ENCODE data around the gene IGDCC3. TPM values are rescaled to one million over a fixed set of nuclear protein-coding genes. Genes with fewer than 3 reads are reported as not detected.

IGDCC3 gene
- total and polyA plus RNA-seq, 2 of the 8 experiments (the other 6 are each of a cell fraction or from before 2014, with no cell fraction given), result 26.8 to 45.7 TPM

DNA sequence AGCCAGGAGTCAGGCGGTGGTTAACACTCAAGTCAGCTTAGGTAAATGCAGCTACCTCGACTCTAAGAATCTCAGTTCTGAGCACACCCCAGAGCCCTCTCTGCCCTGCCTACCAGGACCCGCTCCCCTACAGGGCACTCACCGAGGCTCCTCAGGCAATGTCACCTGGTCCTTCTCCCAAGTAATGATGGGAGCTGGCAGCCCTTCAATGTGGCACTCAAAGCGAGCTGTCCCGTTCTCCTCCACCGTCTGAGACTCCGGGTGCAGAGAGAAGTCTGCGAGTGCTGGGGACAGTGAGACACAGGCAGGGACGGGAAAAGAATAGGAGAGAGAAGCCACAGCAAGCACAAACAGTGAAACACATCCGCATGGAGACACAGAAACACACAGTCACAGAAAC is 32.2 kb upstream of the IGDCC3 start (continued):
- TF ChIP-seq, protein P1, sequence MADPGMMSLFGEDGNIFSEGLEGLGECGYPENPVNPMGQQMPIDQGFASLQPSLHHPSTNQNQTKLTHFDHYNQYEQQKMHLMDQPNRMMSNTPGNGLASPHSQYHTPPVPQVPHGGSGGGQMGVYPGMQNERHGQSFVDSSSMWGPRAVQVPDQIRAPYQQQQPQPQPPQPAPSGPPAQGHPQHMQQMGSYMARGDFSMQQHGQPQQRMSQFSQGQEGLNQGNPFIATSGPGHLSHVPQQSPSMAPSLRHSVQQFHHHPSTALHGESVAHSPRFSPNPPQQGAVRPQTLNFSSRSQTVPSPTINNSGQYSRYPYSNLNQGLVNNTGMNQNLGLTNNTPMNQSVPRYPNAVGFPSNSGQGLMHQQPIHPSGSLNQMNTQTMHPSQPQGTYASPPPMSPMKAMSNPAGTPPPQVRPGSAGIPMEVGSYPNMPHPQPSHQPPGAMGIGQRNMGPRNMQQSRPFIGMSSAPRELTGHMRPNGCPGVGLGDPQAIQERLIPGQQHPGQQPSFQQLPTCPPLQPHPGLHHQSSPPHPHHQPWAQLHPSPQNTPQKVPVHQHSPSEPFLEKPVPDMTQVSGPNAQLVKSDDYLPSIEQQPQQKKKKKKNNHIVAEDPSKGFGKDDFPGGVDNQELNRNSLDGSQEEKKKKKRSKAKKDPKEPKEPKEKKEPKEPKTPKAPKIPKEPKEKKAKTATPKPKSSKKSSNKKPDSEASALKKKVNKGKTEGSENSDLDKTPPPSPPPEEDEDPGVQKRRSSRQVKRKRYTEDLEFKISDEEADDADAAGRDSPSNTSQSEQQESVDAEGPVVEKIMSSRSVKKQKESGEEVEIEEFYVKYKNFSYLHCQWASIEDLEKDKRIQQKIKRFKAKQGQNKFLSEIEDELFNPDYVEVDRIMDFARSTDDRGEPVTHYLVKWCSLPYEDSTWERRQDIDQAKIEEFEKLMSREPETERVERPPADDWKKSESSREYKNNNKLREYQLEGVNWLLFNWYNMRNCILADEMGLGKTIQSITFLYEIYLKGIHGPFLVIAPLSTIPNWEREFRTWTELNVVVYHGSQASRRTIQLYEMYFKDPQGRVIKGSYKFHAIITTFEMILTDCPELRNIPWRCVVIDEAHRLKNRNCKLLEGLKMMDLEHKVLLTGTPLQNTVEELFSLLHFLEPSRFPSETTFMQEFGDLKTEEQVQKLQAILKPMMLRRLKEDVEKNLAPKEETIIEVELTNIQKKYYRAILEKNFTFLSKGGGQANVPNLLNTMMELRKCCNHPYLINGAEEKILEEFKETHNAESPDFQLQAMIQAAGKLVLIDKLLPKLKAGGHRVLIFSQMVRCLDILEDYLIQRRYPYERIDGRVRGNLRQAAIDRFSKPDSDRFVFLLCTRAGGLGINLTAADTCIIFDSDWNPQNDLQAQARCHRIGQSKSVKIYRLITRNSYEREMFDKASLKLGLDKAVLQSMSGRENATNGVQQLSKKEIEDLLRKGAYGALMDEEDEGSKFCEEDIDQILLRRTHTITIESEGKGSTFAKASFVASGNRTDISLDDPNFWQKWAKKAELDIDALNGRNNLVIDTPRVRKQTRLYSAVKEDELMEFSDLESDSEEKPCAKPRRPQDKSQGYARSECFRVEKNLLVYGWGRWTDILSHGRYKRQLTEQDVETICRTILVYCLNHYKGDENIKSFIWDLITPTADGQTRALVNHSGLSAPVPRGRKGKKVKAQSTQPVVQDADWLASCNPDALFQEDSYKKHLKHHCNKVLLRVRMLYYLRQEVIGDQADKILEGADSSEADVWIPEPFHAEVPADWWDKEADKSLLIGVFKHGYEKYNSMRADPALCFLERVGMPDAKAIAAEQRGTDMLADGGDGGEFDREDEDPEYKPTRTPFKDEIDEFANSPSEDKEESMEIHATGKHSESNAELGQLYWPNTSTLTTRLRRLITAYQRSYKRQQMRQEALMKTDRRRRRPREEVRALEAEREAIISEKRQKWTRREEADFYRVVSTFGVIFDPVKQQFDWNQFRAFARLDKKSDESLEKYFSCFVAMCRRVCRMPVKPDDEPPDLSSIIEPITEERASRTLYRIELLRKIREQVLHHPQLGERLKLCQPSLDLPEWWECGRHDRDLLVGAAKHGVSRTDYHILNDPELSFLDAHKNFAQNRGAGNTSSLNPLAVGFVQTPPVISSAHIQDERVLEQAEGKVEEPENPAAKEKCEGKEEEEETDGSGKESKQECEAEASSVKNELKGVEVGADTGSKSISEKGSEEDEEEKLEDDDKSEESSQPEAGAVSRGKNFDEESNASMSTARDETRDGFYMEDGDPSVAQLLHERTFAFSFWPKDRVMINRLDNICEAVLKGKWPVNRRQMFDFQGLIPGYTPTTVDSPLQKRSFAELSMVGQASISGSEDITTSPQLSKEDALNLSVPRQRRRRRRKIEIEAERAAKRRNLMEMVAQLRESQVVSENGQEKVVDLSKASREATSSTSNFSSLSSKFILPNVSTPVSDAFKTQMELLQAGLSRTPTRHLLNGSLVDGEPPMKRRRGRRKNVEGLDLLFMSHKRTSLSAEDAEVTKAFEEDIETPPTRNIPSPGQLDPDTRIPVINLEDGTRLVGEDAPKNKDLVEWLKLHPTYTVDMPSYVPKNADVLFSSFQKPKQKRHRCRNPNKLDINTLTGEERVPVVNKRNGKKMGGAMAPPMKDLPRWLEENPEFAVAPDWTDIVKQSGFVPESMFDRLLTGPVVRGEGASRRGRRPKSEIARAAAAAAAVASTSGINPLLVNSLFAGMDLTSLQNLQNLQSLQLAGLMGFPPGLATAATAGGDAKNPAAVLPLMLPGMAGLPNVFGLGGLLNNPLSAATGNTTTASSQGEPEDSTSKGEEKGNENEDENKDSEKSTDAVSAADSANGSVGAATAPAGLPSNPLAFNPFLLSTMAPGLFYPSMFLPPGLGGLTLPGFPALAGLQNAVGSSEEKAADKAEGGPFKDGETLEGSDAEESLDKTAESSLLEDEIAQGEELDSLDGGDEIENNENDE (IDR thresholded peaks at IDR 0.05; ENCODE audit: insufficient replicate concordance, low read length), result no peak
- TF ChIP-seq SP1 (IDR thresholded peaks at IDR 0.05; ENCODE audit: low read depth, low read length), result no peak
- TF ChIP-seq, protein P2, sequence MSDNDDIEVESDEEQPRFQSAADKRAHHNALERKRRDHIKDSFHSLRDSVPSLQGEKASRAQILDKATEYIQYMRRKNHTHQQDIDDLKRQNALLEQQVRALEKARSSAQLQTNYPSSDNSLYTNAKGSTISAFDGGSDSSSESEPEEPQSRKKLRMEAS (IDR thresholded peaks at IDR 0.05), result no peak
- TF ChIP-seq BRCA1 (IDR thresholded peaks at IDR 0.05; ENCODE audit: low read depth, low read length), result no peak
- TF ChIP-seq SIRT6 (IDR thresholded peaks at IDR 0.05; ENCODE audit: low read length), result no peak
- no peak for TF ChIP-seq TEAD4 (IDR thresholded peaks at IDR 0.05; ENCODE audit: low read depth, low read length)
- TF ChIP-seq SIN3A (conservative IDR thresholded peaks at IDR 0.05 in 1 of 2, IDR thresholded peaks at IDR 0.05 in 1 of 2; ENCODE audit: low read depth in 1 of 2, low read length in 2 of 2), result no peak
- no peak for TF ChIP-seq RBBP5 (IDR thresholded peaks at IDR 0.05; ENCODE audit: borderline replicate concordance, low read depth, low read length)
- TF ChIP-seq, protein P3, sequence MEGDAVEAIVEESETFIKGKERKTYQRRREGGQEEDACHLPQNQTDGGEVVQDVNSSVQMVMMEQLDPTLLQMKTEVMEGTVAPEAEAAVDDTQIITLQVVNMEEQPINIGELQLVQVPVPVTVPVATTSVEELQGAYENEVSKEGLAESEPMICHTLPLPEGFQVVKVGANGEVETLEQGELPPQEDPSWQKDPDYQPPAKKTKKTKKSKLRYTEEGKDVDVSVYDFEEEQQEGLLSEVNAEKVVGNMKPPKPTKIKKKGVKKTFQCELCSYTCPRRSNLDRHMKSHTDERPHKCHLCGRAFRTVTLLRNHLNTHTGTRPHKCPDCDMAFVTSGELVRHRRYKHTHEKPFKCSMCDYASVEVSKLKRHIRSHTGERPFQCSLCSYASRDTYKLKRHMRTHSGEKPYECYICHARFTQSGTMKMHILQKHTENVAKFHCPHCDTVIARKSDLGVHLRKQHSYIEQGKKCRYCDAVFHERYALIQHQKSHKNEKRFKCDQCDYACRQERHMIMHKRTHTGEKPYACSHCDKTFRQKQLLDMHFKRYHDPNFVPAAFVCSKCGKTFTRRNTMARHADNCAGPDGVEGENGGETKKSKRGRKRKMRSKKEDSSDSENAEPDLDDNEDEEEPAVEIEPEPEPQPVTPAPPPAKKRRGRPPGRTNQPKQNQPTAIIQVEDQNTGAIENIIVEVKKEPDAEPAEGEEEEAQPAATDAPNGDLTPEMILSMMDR (IDR thresholded peaks at IDR 0.05; ENCODE audit: control extremely low read depth in 1 of 3, insufficient read depth in 1 of 3, low read depth in 1 of 3, low read length in 3 of 3), result no peak

All from H1 (cell line).